Neutrophil (primary cell): ENCODE results near the gene FLVCR2.

Experiments
- H3K27ac ChIP-seq: fragments of 200-600 bp; sonication (generic); 2 replicates; pipeline ENCODE4 v1.5.1; 2016; ENCODE audit warnings: mild to moderate bottlenecking, moderate library complexity
- H3K27me3 ChIP-seq: fragments of 200-600 bp; sonication (generic); 2 replicates; pipeline ENCODE4 v1.6.0; 2016; ENCODE audit warnings: mild to moderate bottlenecking
- H3K36me3 ChIP-seq: fragments of 200-600 bp; sonication (generic); 2 replicates; pipeline ENCODE4 v1.5.1; 2017
- H3K4me1 ChIP-seq, 2 experiments: fragments of 200-600 bp in 1 of 2; sonication (generic) in 1 of 2; 1 replicate in 1 of 2; 2 replicates in 1 of 2; pipeline versions ENCODE4 v1.5.1 to v1.6.1; 2013 to 2016; ENCODE audit warnings: low read depth in 1 of 2, low read length in 1 of 2, mild to moderate bottlenecking in 1 of 2, moderate library complexity in 1 of 2; ENCODE audit not compliant: control insufficient read depth in 1 of 2, insufficient read depth in 1 of 2
- H3K4me3 ChIP-seq, 2 experiments: fragments of 200-600 bp in 1 of 2; sonication (generic) in 1 of 2; 1 replicate in 1 of 2; 2 replicates in 1 of 2; pipeline ENCODE4 v1.5.1; 2013 to 2016; ENCODE audit warnings: low read depth in 1 of 2, low read length in 1 of 2, mild to moderate bottlenecking in 1 of 2, moderate library complexity in 1 of 2
- H3K9me3 ChIP-seq: fragments of 200-600 bp; sonication (generic); 2 replicates; pipeline ENCODE4 v1.5.1; 2016
- TF ChIP-seq, protein P1 (sequence below): fragments of 200-600 bp; sonication (generic); IDR thresholded peaks from 2 replicates; pipeline ENCODE4 v1.5.1; 2016; ENCODE audit warnings: antibody characterized with exemption

FLVCR2 gene

DNA sequence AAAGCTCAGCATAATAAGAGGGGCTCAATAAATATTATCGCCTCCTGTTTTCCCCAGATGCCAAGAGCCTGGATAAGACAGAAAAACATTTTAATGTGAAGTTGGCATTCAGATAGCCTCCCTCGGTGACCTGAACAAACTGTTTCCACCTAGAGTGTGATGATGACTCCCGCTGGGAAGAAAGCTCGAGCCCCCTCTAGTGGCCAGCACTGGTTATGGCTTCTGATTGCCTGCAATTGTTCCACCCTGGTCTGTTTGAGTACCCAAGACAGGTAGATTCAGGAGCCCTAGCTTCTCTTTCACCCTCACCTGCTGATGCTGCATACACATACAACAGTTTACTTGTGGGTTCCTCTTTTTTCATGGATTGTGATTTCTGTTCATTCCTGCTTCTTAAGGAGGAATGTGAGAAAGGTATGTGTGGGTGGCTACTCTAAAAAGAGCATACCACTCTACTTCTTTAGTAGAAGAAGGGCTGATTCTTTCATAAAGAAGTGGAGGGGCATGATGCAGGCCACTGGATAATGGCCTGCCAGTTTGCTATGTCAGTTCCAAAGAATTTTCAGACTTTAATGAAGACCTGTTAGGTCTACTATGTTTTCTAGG is 75.8 kb downstream of the FLVCR2 start:
- peaks cover 39% of the 10 kb centered on the region for H3K36me3 ChIP-seq
- no peaks in the 10 kb centered on the region for H3K27me3 ChIP-seq
- no peaks in the 10 kb centered on the region for H3K4me1 ChIP-seq
- H3K27ac ChIP-seq, result no peak overlapping the region
- TF ChIP-seq, protein P1, sequence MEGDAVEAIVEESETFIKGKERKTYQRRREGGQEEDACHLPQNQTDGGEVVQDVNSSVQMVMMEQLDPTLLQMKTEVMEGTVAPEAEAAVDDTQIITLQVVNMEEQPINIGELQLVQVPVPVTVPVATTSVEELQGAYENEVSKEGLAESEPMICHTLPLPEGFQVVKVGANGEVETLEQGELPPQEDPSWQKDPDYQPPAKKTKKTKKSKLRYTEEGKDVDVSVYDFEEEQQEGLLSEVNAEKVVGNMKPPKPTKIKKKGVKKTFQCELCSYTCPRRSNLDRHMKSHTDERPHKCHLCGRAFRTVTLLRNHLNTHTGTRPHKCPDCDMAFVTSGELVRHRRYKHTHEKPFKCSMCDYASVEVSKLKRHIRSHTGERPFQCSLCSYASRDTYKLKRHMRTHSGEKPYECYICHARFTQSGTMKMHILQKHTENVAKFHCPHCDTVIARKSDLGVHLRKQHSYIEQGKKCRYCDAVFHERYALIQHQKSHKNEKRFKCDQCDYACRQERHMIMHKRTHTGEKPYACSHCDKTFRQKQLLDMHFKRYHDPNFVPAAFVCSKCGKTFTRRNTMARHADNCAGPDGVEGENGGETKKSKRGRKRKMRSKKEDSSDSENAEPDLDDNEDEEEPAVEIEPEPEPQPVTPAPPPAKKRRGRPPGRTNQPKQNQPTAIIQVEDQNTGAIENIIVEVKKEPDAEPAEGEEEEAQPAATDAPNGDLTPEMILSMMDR, result peak; percentile 89
- H3K4me3 ChIP-seq, result no peak overlapping the region
- no peaks in the 10 kb centered on the region for H3K9me3 ChIP-seq

DNA sequence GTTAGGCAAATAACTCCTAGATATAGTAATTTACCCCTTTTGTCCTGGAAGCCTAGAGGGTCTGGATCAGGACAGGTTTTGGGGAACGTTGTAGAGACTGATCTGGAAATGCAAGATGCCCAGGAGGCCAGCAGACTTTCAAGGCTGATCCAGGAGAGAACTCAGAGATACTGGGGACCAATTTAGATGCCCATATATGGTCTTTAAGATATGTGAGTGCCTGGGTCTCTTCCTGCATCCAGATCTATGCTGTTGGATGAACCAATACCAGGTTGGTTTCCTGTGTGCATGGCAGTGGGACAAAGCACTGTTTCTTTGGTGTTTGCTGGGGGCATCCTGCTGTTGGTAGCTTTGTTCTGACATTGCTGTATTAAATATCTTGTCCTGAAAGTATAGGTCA is 76.8 kb downstream of the FLVCR2 start:
- peaks cover 29% of the 10 kb centered on the region for H3K36me3 ChIP-seq

DNA sequence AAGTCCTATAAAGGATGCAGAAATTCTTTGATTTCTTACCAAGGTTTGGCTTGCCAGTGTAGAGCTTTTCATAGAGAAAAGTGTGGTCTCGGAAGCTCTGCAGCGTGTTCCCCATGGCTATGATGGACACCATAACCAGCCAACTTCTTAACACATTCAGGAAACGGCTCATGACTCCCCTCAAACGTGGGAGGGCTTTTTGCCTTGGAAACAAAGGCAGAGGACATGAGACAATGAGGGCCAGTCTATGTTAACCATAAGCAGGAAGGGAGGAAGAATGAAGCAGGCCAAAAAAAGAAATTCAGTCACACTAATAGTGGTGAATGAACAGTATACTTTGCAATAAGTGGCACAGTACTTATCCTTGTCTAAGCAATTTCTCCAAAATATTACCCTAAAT is 78.9 kb downstream of the FLVCR2 start:
- H3K36me3 ChIP-seq, result peaks cover 9% of the 10 kb centered on the region
- H3K4me1 ChIP-seq, result peaks cover 18 to 19% of the 10 kb centered on the region in 2 experiments
- H3K27ac ChIP-seq, result no peak overlapping the region
- TF ChIP-seq, protein P1, result no peak
- no peak overlapping the region for H3K4me3 ChIP-seq
- H3K27me3 ChIP-seq, result no peaks in the 10 kb centered on the region
- no peaks in the 10 kb centered on the region for H3K9me3 ChIP-seq

More for the DNA sequence above, 76.8 kb downstream of the FLVCR2 start:
- TF ChIP-seq, protein P1, result no peak
- Histone ChIP-seq H3K4me1 (peaks cover 4 to 5% of the 10 kb centered on the region in 2 experiments), H3K9me3 (no peaks in the 10 kb centered on the region), H3K27ac (no peak overlapping the region), H3K4me3 (no peak overlapping the region), H3K27me3 (no peaks in the 10 kb centered on the region)

DNA sequence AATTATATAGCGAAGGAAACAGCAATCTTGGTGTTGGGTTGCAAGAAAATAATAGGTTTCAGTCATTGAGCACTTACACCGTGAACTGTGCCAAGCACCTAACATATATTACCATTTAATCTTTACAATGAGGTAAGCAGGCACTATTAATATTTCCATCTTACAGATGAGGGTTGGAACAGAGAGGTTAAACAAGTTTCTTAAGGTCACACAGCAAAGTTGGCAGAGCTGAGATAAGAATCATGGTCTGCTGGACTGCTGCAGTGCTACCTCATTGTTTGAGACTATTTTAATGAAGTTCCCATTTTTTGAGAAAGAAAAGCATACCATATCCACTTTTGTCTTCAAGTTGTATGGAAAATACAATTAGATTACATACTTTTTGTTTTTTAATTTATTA is 80.5 kb downstream of the FLVCR2 start:
- H3K27ac ChIP-seq, result no peak overlapping the region
- H3K9me3 ChIP-seq, result no peaks in the 10 kb centered on the region
- H3K4me1 ChIP-seq, result peaks cover 18 to 19% of the 10 kb centered on the region in 2 experiments
- TF ChIP-seq, protein P1, result no peak
- H3K36me3 ChIP-seq, result peaks cover 9% of the 10 kb centered on the region
- H3K4me3 ChIP-seq, result no peak overlapping the region
- H3K27me3 ChIP-seq, result no peaks in the 10 kb centered on the region

DNA sequence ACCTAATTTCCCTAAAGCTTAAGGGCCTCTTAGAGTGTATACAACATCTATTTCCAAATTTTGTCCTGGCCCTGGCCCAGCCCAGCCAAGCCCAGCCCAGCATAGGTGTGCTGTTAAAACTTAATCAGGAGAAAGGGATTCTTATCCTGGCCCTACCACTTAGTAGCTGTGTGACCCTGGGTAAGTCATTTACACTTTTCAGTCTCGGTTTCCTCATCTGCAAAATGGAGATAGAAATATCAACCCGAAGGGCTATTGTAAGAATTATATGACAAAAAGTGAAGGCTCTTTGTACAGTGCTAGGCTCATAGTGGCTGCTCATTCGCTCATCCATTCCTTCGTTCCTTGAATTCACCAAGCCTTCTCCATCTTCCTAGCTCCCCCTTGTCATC is 81.8 kb downstream of the FLVCR2 start:
- peaks cover 18 to 19% of the 10 kb centered on the region in 2 experiments for H3K4me1 ChIP-seq
- no peaks in the 10 kb centered on the region for H3K27me3 ChIP-seq
- TF ChIP-seq, protein P1, result no peak
- H3K4me3 ChIP-seq, result peak overlapping the region; percentile 97 to 100
- peaks cover 9% of the 10 kb centered on the region for H3K36me3 ChIP-seq
- no peaks in the 10 kb centered on the region for H3K9me3 ChIP-seq
- peak overlapping the region; percentile 93 for H3K27ac ChIP-seq
